Body of pancreas (tissue), 4 donors: ENCODE results near the gene S100A2. TPM values are rescaled to one million over a fixed set of nuclear protein-coding genes. Genes with fewer than 3 reads are reported as not detected.
"Not testable (repeated sequence)": the region's sequence is repeated elsewhere in the genome, so short reads cannot be mapped to it uniquely, and the experiment has no call there.

Experiments used
- ATAC-seq: fragments of 150-250 bp; one replicate; pipeline ENCODE4 v1.9.1; 2016
- DNase-seq, 4 donors: peaks; one replicate each; pipeline ENCODE4 v3.0.0-alpha.2; 2019
- H3K27ac ChIP-seq, 4 donors: fragments of 200-600 bp; sonication (generic); 1 replicate in 3 of 4; 2 replicates in 1 of 4; pipeline versions ENCODE4 v1.5.1 to v1.6.1; 2016 to 2019; ENCODE audit warnings: mild to moderate bottlenecking in 1 of 4, mixed read lengths in 1 of 4, moderate library complexity in 1 of 4
- H3K27me3 ChIP-seq, 2 donors: fragments of 200-600 bp; sonication (generic); one replicate each; pipeline ENCODE4 v1.6.0; 2016; ENCODE audit warnings: mild to moderate bottlenecking in 1 of 2
- H3K36me3 ChIP-seq, 2 donors: fragments of 200-600 bp; sonication (generic); replicated peaks in 1 of 2; 2 replicates each; pipeline ENCODE4 v1.5.1; 2016; ENCODE audit warnings: low read depth in 2 of 2; ENCODE audit not compliant: insufficient read depth in 1 of 2
- H3K4me1 ChIP-seq: fragments of 200-600 bp; sonication (generic); one replicate; pipeline ENCODE4 v1.6.0; 2016
- H3K4me3 ChIP-seq, 2 donors: fragments of 200-600 bp; sonication (generic); 1 replicate in 1 of 2; 2 replicates in 1 of 2; pipeline ENCODE4 v1.5.1; 2016 to 2019
- H3K9me3 ChIP-seq, 3 donors: fragments of 200-600 bp; sonication (generic); 1 replicate in 2 of 3; 2 replicates in 1 of 3; pipeline ENCODE4 v1.5.1; 2016
- POLR2A ChIP-seq, 3 donors: fragments of 450-650 bp; IDR thresholded peaks; one replicate each; pipeline ENCODE4 v1.6.1; 2016; ENCODE audit warnings: antibody characterized with exemption in 3 of 3, mild to moderate bottlenecking in 2 of 3
- WGBS, 2 donors: methylation state at CpG; one replicate each; pipeline ENCODE4 v1.1.5; 2017; 5-methylcytosine and 5-hydroxymethylcytosine counted together
- intact Hi-C: fragments of 100-400 bp; cut with DNase I; formaldehyde crosslinking; loops from one replicate; pipeline ENCODE4 v1.15.1; 2023
- total RNA-seq, 2 donors: library from RNA; depleted of rRNA; stranded (reverse); fragments of >200 nt; gene quantifications; one replicate each; pipeline ENCODE4 v1.1.0, GENCODE V29; 2016
- TF ChIP-seq, protein P1 (sequence below), 7 experiments: fragments of 450-650 bp in 4 of 7; fragments of 200-600 bp in 3 of 7; sonication (generic) in 3 of 7; IDR thresholded peaks; one replicate each; pipeline ENCODE4 v1.5.1; 2016 to 2019; ENCODE audit warnings: antibody characterized with exemption in 7 of 7

Gene S100A2
- total RNA-seq, 2 donors from 2014 or later: not detected

DNA sequence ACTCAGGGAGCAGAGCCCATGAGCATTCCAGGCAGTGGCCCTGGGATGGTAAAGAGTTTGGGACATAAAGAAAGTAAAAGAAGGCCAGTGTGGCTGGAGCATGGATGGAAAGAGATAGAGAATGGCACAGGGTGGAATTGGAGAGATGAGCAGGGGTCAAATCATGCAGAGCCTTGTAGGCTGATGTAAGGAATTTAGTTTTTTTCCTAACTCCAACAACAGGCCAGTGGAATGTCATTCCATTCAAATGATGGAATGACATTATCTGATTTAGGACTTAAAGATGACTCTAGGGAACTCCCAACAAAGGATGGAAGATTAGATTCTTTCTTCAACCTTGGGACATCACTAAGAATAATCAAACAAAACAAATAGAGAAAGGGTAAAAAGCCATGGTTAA lies 12.8 kb upstream of the S100A2 start:
- H3K27ac ChIP-seq: no peak overlapping the region
- no peak for DNase-seq
- TF ChIP-seq POLR2A (IDR thresholded peaks at IDR 0.05): no peak
- TF ChIP-seq, protein P1, sequence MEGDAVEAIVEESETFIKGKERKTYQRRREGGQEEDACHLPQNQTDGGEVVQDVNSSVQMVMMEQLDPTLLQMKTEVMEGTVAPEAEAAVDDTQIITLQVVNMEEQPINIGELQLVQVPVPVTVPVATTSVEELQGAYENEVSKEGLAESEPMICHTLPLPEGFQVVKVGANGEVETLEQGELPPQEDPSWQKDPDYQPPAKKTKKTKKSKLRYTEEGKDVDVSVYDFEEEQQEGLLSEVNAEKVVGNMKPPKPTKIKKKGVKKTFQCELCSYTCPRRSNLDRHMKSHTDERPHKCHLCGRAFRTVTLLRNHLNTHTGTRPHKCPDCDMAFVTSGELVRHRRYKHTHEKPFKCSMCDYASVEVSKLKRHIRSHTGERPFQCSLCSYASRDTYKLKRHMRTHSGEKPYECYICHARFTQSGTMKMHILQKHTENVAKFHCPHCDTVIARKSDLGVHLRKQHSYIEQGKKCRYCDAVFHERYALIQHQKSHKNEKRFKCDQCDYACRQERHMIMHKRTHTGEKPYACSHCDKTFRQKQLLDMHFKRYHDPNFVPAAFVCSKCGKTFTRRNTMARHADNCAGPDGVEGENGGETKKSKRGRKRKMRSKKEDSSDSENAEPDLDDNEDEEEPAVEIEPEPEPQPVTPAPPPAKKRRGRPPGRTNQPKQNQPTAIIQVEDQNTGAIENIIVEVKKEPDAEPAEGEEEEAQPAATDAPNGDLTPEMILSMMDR (IDR thresholded peaks at IDR 0.05): no peak
- no peaks in the 10 kb centered on the region for H3K9me3 ChIP-seq
- no peaks in the 10 kb centered on the region for H3K36me3 ChIP-seq
- H3K4me1 ChIP-seq: no peaks in the 10 kb centered on the region
- no peaks in the 10 kb centered on the region for H3K27me3 ChIP-seq
- ATAC-seq: no peak
- intact Hi-C loops: loop anchor here (5.0 kb wide), 1 partner anchor 34 kb away; the partner anchor contains the start of gene S100A16
- H3K4me3 ChIP-seq: no peak overlapping the region

DNA sequence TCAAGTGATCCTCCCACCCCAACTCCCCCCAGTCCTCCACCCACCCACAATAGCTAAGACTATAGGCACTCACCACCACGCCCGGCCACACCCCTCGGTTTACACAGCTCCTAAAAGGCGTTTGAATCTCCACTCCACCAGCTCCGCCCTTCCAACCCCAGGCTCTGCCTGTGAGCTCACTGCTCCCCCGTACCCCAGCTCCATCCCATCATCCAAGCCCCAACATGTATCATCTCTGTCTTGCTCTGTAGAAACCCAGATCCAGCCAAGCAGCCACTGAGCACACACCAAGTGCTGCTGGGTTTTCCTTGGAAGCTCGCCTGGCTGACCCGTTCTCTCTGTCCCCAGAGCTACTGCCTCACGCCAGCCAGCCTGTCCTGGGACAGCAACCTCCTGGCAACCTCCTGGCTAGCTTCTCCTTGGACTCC lies 12.0 kb upstream of the S100A2 start:
- no peak for ATAC-seq

GRCh38 chr1:153577138-153577537 lies 11.5 kb upstream of the S100A2 start:
- Histone ChIP-seq H3K9me3 (no peaks in the 10 kb centered on the region), H3K27me3 (no peaks in the 10 kb centered on the region), H3K4me1 (peaks cover 7% of the 10 kb centered on the region), H3K27ac (no peak overlapping the region), H3K36me3 (no peaks in the 10 kb centered on the region), H3K4me3 (no peak overlapping the region)
- WGBS, 2 donors: 66 to 69% methylated on average over 4 of the region's 4 CpGs
- DNase-seq (no peak), ATAC-seq (no peak)
- intact Hi-C loops: loop anchor here (5.0 kb wide), 1 partner anchor 35 kb away; the partner anchor contains the start of gene S100A16
- TF ChIP-seq, protein P1 (IDR thresholded peaks at IDR 0.05): no peak
- TF ChIP-seq POLR2A (IDR thresholded peaks at IDR 0.05): no peak

More for the DNA sequence above, 12.0 kb upstream of the S100A2 start:
- Histone ChIP-seq H3K36me3 (no peaks in the 10 kb centered on the region), H3K27ac (no peak overlapping the region), H3K9me3 (no peaks in the 10 kb centered on the region), H3K4me1 (peaks cover 2% of the 10 kb centered on the region), H3K4me3 (no peak overlapping the region), H3K27me3 (no peaks in the 10 kb centered on the region)
- TF ChIP-seq, protein P1 (IDR thresholded peaks at IDR 0.05): no peak
- TF ChIP-seq POLR2A (IDR thresholded peaks at IDR 0.05): no peak
- 58 to 61% methylated on average over 9 of the region's 9 CpGs for WGBS, 2 donors
- intact Hi-C loops: loop anchor here (5.0 kb wide), 1 partner anchor 35 kb away; the partner anchor contains the start of gene S100A16
- no peak for DNase-seq

GRCh38 chr1:153575497-153575896 lies 9.9 kb upstream of the S100A2 start:
- not testable (repeated sequence) for H3K9me3 ChIP-seq, H3K4me1 ChIP-seq, ATAC-seq, H3K27me3 ChIP-seq, H3K4me3 ChIP-seq, H3K36me3 ChIP-seq, DNase-seq, H3K27ac ChIP-seq
- 82 to 95% methylated on average over 10 of the region's 10 CpGs for WGBS, 2 donors
- intact Hi-C loops: loop anchor here (5.0 kb wide), 1 partner anchor 37 kb away; the partner anchor contains the start of gene S100A16

GRCh38 chr1:153575081-153575491 lies 9.4 kb upstream of the S100A2 start:
- ATAC-seq, H3K27ac ChIP-seq, H3K27me3 ChIP-seq, H3K4me3 ChIP-seq, H3K4me1 ChIP-seq, H3K9me3 ChIP-seq, H3K36me3 ChIP-seq, DNase-seq: not testable (repeated sequence)
- intact Hi-C loops: loop anchor here (5.0 kb wide), 1 partner anchor 37 kb away; the partner anchor contains the start of gene S100A16
- 97 to 100% methylated on average over 2 to 4 of the region's 35 CpGs for WGBS, 2 donors

- Histone ChIP-seq H3K4me3 (no peak overlapping the region), H3K27ac (peak overlapping the region in 2 of 4 donors; percentile 38 to 64), H3K9me3 (no peaks in the 10 kb centered on the region), H3K36me3 (no peaks in the 10 kb centered on the region), H3K4me1 (peaks cover 13% of the 10 kb centered on the region), H3K27me3 (no peaks in the 10 kb centered on the region)
- DNase-seq (no peak), ATAC-seq (no peak)
- intact Hi-C loops: loop anchor here (5.0 kb wide), 1 partner anchor 66 kb away; no protein-coding TSS in a partner anchor
- 71 to 79% methylated on average over 3 of the region's 3 CpGs for WGBS, 2 donors
- TF ChIP-seq, protein P1 (IDR thresholded peaks at IDR 0.05): no peak
- no peak for TF ChIP-seq POLR2A (IDR thresholded peaks at IDR 0.05)
Observed at GRCh38 chr1:153573351-153573750, 7.7 kb upstream of the S100A2 start.
